ENCODE measurements around the gene LZTS3.
"Not testable (repeated sequence)": the region's sequence is repeated elsewhere in the genome, so short reads cannot be mapped to it uniquely, and the experiment has no call there.

The LZTS3 gene

GRCh38 chr20:3199976-3200755, 26.8 kb upstream of the LZTS3 start:
- DNase-seq (ENCODE audit: insufficient read length, low spot score): no peak
- FAIRE-seq: no peak
- no peak for TF ChIP-seq POLR2A (IDR thresholded peaks at IDR 0.05; ENCODE audit: low read depth, low read length)

- DNase-seq (ENCODE audit: insufficient read length, low spot score) (no peak), FAIRE-seq (no peak)
- TF ChIP-seq POLR2A (IDR thresholded peaks at IDR 0.05; ENCODE audit: low read depth, low read length): no peak
Observed at GRCh38 chr20:3199206-3199605, 25.9 kb upstream of the LZTS3 start.

GRCh38 chr20:3195590-3196237, 22.4 kb upstream of the LZTS3 start:
- DNase-seq (ENCODE audit: insufficient read length, low spot score): no peak
- FAIRE-seq: no peak
- TF ChIP-seq POLR2A (IDR thresholded peaks at IDR 0.05; ENCODE audit: low read depth, low read length): no peak

- TF ChIP-seq POLR2A (IDR thresholded peaks at IDR 0.05; ENCODE audit: low read depth, low read length): no peak
- DNase-seq (ENCODE audit: insufficient read length, low spot score) (no peak), FAIRE-seq (no peak)
Observed at GRCh38 chr20:3194617-3195280, 21.4 kb upstream of the LZTS3 start.

GRCh38 chr20:3193806-3194616, 20.7 kb upstream of the LZTS3 start:
- TF ChIP-seq POLR2A (IDR thresholded peaks at IDR 0.05; ENCODE audit: low read depth, low read length): no peak
- FAIRE-seq: no peak
- no peak for DNase-seq (ENCODE audit: insufficient read length, low spot score)

- TF ChIP-seq POLR2A (IDR thresholded peaks at IDR 0.05; ENCODE audit: low read depth, low read length): no peak
- DNase-seq (ENCODE audit: insufficient read length, low spot score) (no peak), FAIRE-seq (no peak)
Observed at GRCh38 chr20:3192226-3193015, 19.1 kb upstream of the LZTS3 start.

DNA sequence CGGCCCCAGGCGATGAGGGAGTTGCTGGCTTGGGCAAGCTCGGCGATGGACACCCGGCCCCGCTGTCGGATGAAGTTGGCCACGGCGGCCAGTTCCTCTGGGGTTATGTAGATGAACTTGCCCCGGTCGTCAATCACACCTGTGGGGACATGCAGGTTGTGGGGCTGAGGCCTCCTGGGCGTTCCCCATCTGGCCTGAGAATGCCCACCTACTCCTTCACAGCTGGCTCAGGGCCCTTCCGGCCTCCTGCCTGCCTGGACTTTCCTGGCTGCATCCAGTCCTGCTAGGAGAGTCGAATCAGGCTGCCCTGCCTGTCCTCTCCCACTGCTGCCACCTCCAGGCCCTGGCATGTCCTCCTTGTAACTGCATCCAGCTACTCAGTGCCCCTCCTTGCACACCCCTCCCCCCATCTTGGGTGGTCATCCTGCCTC, 17.3 kb upstream of the LZTS3 start:
- no peak for TF ChIP-seq POLR2A (IDR thresholded peaks at IDR 0.05; ENCODE audit: low read depth, low read length)
- no peak for FAIRE-seq

GRCh38 chr20:3189561-3190131, 16.3 kb upstream of the LZTS3 start:
- DNase-seq (ENCODE audit: insufficient read length, low spot score) (no peak), FAIRE-seq (no peak)
- no peak for TF ChIP-seq POLR2A (IDR thresholded peaks at IDR 0.05; ENCODE audit: low read depth, low read length)

More for the DNA sequence above, 17.3 kb upstream of the LZTS3 start:
- no peak for DNase-seq (ENCODE audit: insufficient read length, low spot score)

DNA sequence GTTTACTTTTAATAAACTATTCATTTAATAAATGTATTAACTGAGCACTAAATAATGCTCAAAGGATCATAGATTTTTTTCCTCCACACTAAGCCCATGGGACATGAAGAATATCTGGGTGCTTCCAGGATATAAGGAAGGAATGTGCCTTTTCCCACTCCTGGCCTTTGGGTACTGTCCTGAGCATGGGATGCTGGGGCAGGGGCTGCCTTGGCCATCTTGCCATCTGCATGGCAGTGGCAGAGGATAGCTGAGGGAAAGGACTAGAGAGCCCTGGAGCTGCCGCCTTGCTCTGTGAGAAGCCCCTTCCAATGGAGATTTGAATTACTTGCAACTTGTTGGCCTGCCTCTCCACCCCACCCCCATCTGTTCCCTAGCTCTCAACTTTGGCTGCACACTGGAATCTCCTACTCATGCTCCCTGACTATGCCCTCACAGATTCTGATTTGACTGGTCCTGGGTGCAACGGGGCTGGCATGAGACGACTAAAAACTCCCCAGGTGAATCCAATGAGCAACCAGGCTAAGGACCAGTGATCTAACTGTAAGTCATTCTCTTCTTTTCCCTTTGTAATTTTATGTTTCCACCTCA, 15.6 kb upstream of the LZTS3 start:
- TF ChIP-seq POLR2A (IDR thresholded peaks at IDR 0.05; ENCODE audit: low read depth, low read length): no peak
- no peak for FAIRE-seq

GRCh38 chr20:3187861-3188260, 14.5 kb upstream of the LZTS3 start:
- DNase-seq (ENCODE audit: insufficient read length, low spot score); FAIRE-seq: not testable (repeated sequence)

More for the DNA sequence above, 15.6 kb upstream of the LZTS3 start:
- no peak for DNase-seq (ENCODE audit: insufficient read length, low spot score)

GRCh38 chr20:3183896-3184612, 10.7 kb upstream of the LZTS3 start:
- TF ChIP-seq POLR2A (IDR thresholded peaks at IDR 0.05; ENCODE audit: low read depth, low read length): no peak
- DNase-seq (ENCODE audit: insufficient read length, low spot score) (no peak), FAIRE-seq (no peak)

DNA sequence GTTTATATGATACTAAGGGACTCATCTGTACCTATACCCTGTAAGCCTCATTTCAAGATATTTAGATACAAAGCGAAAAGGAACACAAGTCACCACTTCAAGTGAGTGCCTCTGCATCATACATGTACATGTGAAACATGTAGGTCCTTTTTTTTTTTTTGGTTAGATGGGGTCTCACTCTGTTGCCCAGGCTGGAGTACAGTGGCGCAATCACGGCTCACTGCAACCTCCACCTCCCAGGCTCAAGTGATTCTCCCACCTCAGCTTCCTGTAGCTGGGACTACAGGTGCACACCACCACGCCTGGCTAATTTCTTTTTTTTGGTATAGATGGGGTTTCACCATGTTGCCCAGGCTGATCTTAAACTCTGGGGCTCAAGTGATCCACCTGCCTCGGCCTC, 9.1 kb upstream of the LZTS3 start:
- FAIRE-seq; DNase-seq (ENCODE audit: insufficient read length, low spot score): not testable (repeated sequence)
